SK-N-SH (cell line): ENCODE data around the gene OPCML. TPM values are rescaled to one million over a fixed set of nuclear protein-coding genes. Genes with fewer than 3 reads are reported as not detected.

Experiments
- CTCF ChIA-PET: fragments of 300-600, 350-600 bp; formaldehyde crosslinking; extraction: SDS; loops from one replicate; lab custom pipeline; 2021; lab: Yijun Ruan, JAX
- POLR2A ChIA-PET: fragments of 350-600 bp; sonication (Branson Sonifier 250); formaldehyde crosslinking; extraction: SDS; loops from one replicate; lab custom pipeline; 2020; ENCODE audit warnings: antibody characterized with exemption, inconsistent platforms; lab: Yijun Ruan, JAX
- DNase-seq: peaks from one replicate; pipeline ENCODE4 v3.0.0; 2012
- H2AFZ ChIP-seq: fragments of 200-600 bp; sonication (generic); 2 replicates; pipeline ENCODE4 v1.8.1; 2016; ENCODE audit warnings: antibody characterized with exemption, mild to moderate bottlenecking, low read depth
- H3F3A ChIP-seq: fragments of 200-600 bp; sonication (generic); replicated peaks from 2 replicates; pipeline ENCODE3; 2016; ENCODE audit warnings: antibody characterized with exemption, mild to moderate bottlenecking; ENCODE audit not compliant: insufficient read depth
- H3K27ac ChIP-seq, 2 experiments: fragments of 200-500 bp in 1 of 2; fragments of 200-600 bp in 1 of 2; sonication (Bioruptor generic) in 1 of 2; sonication (generic), shearing (Covaris generic) in 1 of 2; 2 replicates each; pipeline versions ENCODE4 v1.5.1 to v1.6.1; 2014 to 2016; ENCODE audit warnings: low read depth in 2 of 2, inconsistent platforms in 1 of 2, low read length in 1 of 2, mild to moderate bottlenecking in 1 of 2, mixed read lengths in 1 of 2
- H3K27me3 ChIP-seq: fragments of 200-600 bp; sonication (generic), shearing (Covaris generic); 2 replicates; pipeline ENCODE4 v1.6.1; 2016; ENCODE audit warnings: mixed run types; ENCODE audit not compliant: insufficient read depth
- H3K36me3 ChIP-seq, 2 experiments: fragments of 200-500 bp in 1 of 2; fragments of 200-600 bp in 1 of 2; sonication (Bioruptor generic) in 1 of 2; sonication (generic) in 1 of 2; replicated peaks in 1 of 2; 2 replicates each; pipeline versions ENCODE3 to v1.5.1; 2014 to 2016; ENCODE audit warnings: low read length in 1 of 2, mild to moderate bottlenecking in 1 of 2; ENCODE audit not compliant: insufficient read depth in 2 of 2, control insufficient read depth in 1 of 2
- H3K4me1 ChIP-seq, 2 experiments: fragments of 200-500 bp in 1 of 2; fragments of 200-600 bp in 1 of 2; sonication (Bioruptor generic) in 1 of 2; sonication (generic), shearing (Covaris generic) in 1 of 2; 2 replicates each; pipeline versions ENCODE4 v1.5.1 to v1.6.1; 2014 to 2016; ENCODE audit warnings: low read depth in 1 of 2, low read length in 1 of 2, mixed run types in 1 of 2; ENCODE audit not compliant: insufficient read depth in 2 of 2, control insufficient read depth in 1 of 2
- H3K4me2 ChIP-seq: fragments of 200-600 bp; sonication (generic), shearing (Covaris generic); 2 replicates; pipeline ENCODE4 v1.6.1; 2017; ENCODE audit warnings: mixed run types
- H3K4me3 ChIP-seq, 2 experiments: fragments of 200-500 bp in 1 of 2; fragments of 200-600 bp in 1 of 2; sonication (Bioruptor generic) in 1 of 2; sonication (generic), shearing (Covaris generic) in 1 of 2; 2 replicates each; pipeline versions ENCODE4 v1.5.1 to v1.8.1; 2014 to 2016; ENCODE audit warnings: low read depth in 2 of 2, inconsistent platforms in 1 of 2, low read length in 1 of 2, mild to moderate bottlenecking in 1 of 2, mixed read lengths in 1 of 2, moderate library complexity in 1 of 2
- H3K79me2 ChIP-seq: fragments of 200-600 bp; sonication (generic); 2 replicates; pipeline ENCODE4 v1.8.1; 2017; ENCODE audit warnings: mild to moderate bottlenecking; ENCODE audit not compliant: insufficient read depth
- H3K9ac ChIP-seq: fragments of 200-600 bp; sonication (generic); 2 replicates; pipeline ENCODE4 v1.6.1; 2017; ENCODE audit warnings: mixed run types
- H3K9me2 ChIP-seq: fragments of 200-600 bp; sonication (generic); 2 replicates; pipeline ENCODE4 v1.6.1; 2017; ENCODE audit warnings: mixed run types
- H3K9me3 ChIP-seq: fragments of 200-600 bp; sonication (generic); 2 replicates; pipeline ENCODE4 v1.6.1; 2017; ENCODE audit warnings: mixed run types, mild to moderate bottlenecking, moderate library complexity
- H4K20me1 ChIP-seq: fragments of 200-600 bp; sonication (generic); 2 replicates; pipeline ENCODE4 v1.6.1; 2017; ENCODE audit warnings: mild to moderate bottlenecking, mixed run types; ENCODE audit not compliant: insufficient read depth
- CTCF ChIP-seq: fragments of 200-600 bp; sonication (generic); IDR thresholded peaks from 2 replicates; pipeline ENCODE4 v1.6.1; 2017; ENCODE audit warnings: antibody characterized with exemption, mild to moderate bottlenecking, moderate library complexity
- ELF1 ChIP-seq: IDR thresholded peaks from 2 replicates; pipeline ENCODE4 v1.4.0; 2012
- EP300 ChIP-seq, 2 experiments: IDR thresholded peaks; 2 replicates each; pipeline versions ENCODE4 v1.4.0 to v1.6.1; 2012; ENCODE audit warnings: borderline replicate concordance in 1 of 2, low read depth in 1 of 2, low read length in 1 of 2
- EZH2phosphoT487 ChIP-seq: fragments of 200-600 bp; sonication (generic); IDR thresholded peaks from 2 replicates; pipeline ENCODE4 v1.6.1; 2017; ENCODE audit warnings: low read depth, mixed run types, mild to moderate bottlenecking, antibody characterized with exemption, moderate library complexity, borderline replicate concordance
- FOXJ3 ChIP-seq: sonication (generic); formaldehyde crosslinking; IDR thresholded peaks from 2 replicates; pipeline ENCODE4 v1.5.1; 2020; ENCODE audit warnings: mild to moderate bottlenecking, missing genetic modification reagents
- FOXM1 ChIP-seq: IDR thresholded peaks from 2 replicates; pipeline ENCODE4 v1.4.0; 2012; ENCODE audit warnings: low read depth, mild to moderate bottlenecking
- GABPA ChIP-seq: IDR thresholded peaks from 2 replicates; pipeline ENCODE4 v1.4.0; 2012; ENCODE audit warnings: low read depth, mild to moderate bottlenecking
- JUND ChIP-seq: IDR thresholded peaks from 2 replicates; pipeline ENCODE4 v1.4.0; 2012
- MAX ChIP-seq: IDR thresholded peaks from 2 replicates; pipeline ENCODE4 v1.4.0; 2012; ENCODE audit warnings: low read depth
- MEF2A ChIP-seq: IDR thresholded peaks from 2 replicates; pipeline ENCODE4 v1.4.0; 2012; ENCODE audit warnings: low read depth, borderline replicate concordance
- MXI1 ChIP-seq: IDR thresholded peaks from 2 replicates; pipeline ENCODE4 v1.6.1; 2012; ENCODE audit warnings: mild to moderate bottlenecking, low read depth, low read length, improper control_type of control experiment
- NRF1 ChIP-seq: IDR thresholded peaks from 2 replicates; pipeline ENCODE4 v1.6.1; 2012; ENCODE audit warnings: low read depth, mild to moderate bottlenecking, low read length
- POLR2AphosphoS5 ChIP-seq: IDR thresholded peaks from 2 replicates; pipeline ENCODE4 v1.6.1; 2012; ENCODE audit warnings: low read depth, low read length
- RAD21 ChIP-seq: IDR thresholded peaks from 2 replicates; pipeline ENCODE4 v1.6.1; 2012; ENCODE audit warnings: mild to moderate bottlenecking, low read length
- RCOR1 ChIP-seq: fragments of 150-350 bp; IDR thresholded peaks from 2 replicates; pipeline ENCODE4 v1.6.1; 2017; ENCODE audit warnings: antibody characterized with exemption, low read length
- RFX5 ChIP-seq: IDR thresholded peaks from 2 replicates; pipeline ENCODE4 v1.6.1; 2012; ENCODE audit warnings: mild to moderate bottlenecking, improper control_type of control experiment, low read length
- SIN3A ChIP-seq: IDR thresholded peaks from 2 replicates; pipeline ENCODE4 v1.6.1; 2012; ENCODE audit warnings: low read depth, mild to moderate bottlenecking, low read length, moderate library complexity, borderline replicate concordance
- SMC3 ChIP-seq: IDR thresholded peaks from 2 replicates; pipeline ENCODE4 v1.6.1; 2012; ENCODE audit warnings: low read depth, low read length, improper control_type of control experiment
- TAF1 ChIP-seq: IDR thresholded peaks from 2 replicates; pipeline ENCODE4 v1.6.1; 2012; ENCODE audit warnings: low read depth, mild to moderate bottlenecking, low read length, moderate library complexity, borderline replicate concordance
- TCF12 ChIP-seq: IDR thresholded peaks from 2 replicates; pipeline ENCODE4 v1.4.0; 2012
- TEAD4 ChIP-seq: IDR thresholded peaks from 2 replicates; pipeline ENCODE4 v1.4.0; 2012; ENCODE audit warnings: mild to moderate bottlenecking, borderline replicate concordance; ENCODE audit not compliant: insufficient read depth
- USF2 ChIP-seq: fragments of 150-350 bp; IDR thresholded peaks from 2 replicates; pipeline ENCODE4 v1.6.1; 2017; ENCODE audit warnings: antibody characterized with exemption, low read length, low read depth, borderline replicate concordance
- ZBTB33 ChIP-seq: IDR thresholded peaks from 2 replicates; pipeline ENCODE4 v1.4.0; 2012; ENCODE audit warnings: low read depth, borderline replicate concordance
- WGBS: methylation state at CpG from one replicate; pipeline ENCODE4 v1.1.6; 2017; ENCODE audit warnings: low lambda C conversion rate; 5-methylcytosine and 5-hydroxymethylcytosine counted together
- polyA plus RNA-seq, 3 experiments: library from polyadenylated mRNA; depleted of rRNA; stranded (reverse); fragments of >200 nt; gene quantifications; 2 replicates each; pipeline ENCODE4 v1.2.3, GENCODE V29; 2012

The OPCML gene
- polyA plus RNA-seq, 1 of the 3 experiments (the other 2 are of a cell fraction) = not detected

- H3F3A ChIP-seq = no peaks in the 10 kb centered on the region
- DNase-seq = no peak
- H3K27ac ChIP-seq = no peak overlapping the region
- H3K27me3 ChIP-seq = no peaks in the 10 kb centered on the region
- no peak overlapping the region for H3K9ac ChIP-seq
- H3K9me2 ChIP-seq = no peaks in the 10 kb centered on the region
- TF ChIP-seq SIN3A (no peak), EP300 (IDR thresholded peaks at IDR 0.05; ENCODE audit: borderline replicate concordance in 1 of 2, low read depth in 1 of 2, low read length in 1 of 2) (no peak), NRF1 (no peak), SMC3 (no peak), FOXJ3 (CRISPR knock-in tag) (no peak), POLR2AphosphoS5 (no peak), MXI1 (no peak), USF2 (no peak), TEAD4 (no peak), MAX (no peak), MEF2A (no peak), TAF1 (no peak)
- no peaks in the 10 kb centered on the region for H3K36me3 ChIP-seq
- WGBS = 46% methylated on average over 4 of the region's 4 CpGs
- H3K4me2 ChIP-seq = no peak overlapping the region
- ChIA-PET CTCF (no interaction called here), POLR2A (no interaction called here)
- no peaks in the 10 kb centered on the region for H3K9me3 ChIP-seq
- no peaks in the 10 kb centered on the region for H4K20me1 ChIP-seq
- no peaks in the 10 kb centered on the region for H3K4me1 ChIP-seq
- H3K79me2 ChIP-seq = no peaks in the 10 kb centered on the region
- no peak overlapping the region for H2AFZ ChIP-seq
- no peak overlapping the region for H3K4me3 ChIP-seq
Measured at GRCh38 chr11:132665205-132665604, 867.1 kb downstream of the OPCML start.

GRCh38 chr11:132658696-132659095 lies 873.6 kb downstream of the OPCML start:
- no peaks in the 10 kb centered on the region for H3F3A ChIP-seq
- no peaks in the 10 kb centered on the region for H3K36me3 ChIP-seq
- 18% methylated on average over 2 of the region's 2 CpGs for WGBS
- H3K9me2 ChIP-seq = no peaks in the 10 kb centered on the region
- no peaks in the 10 kb centered on the region for H3K79me2 ChIP-seq
- ChIA-PET CTCF (no interaction called here), POLR2A (no interaction called here)
- H3K27me3 ChIP-seq = no peaks in the 10 kb centered on the region
- no peak overlapping the region for H3K4me2 ChIP-seq
- no peak overlapping the region for H3K9ac ChIP-seq
- DNase-seq = no peak
- no peaks in the 10 kb centered on the region for H3K9me3 ChIP-seq
- H2AFZ ChIP-seq = no peak overlapping the region
- no peaks in the 10 kb centered on the region for H4K20me1 ChIP-seq
- H3K27ac ChIP-seq = no peak overlapping the region
- no peak overlapping the region for H3K4me3 ChIP-seq
- no peaks in the 10 kb centered on the region for H3K4me1 ChIP-seq
- TF ChIP-seq RAD21 = no peak
- TF ChIP-seq EZH2phosphoT487 = no peak
- TF ChIP-seq RCOR1 = no peak
- TF ChIP-seq RFX5 = no peak
- no peak for TF ChIP-seq TAF1
- TF ChIP-seq TEAD4 = no peak
- TF ChIP-seq EP300 (IDR thresholded peaks at IDR 0.05; ENCODE audit: borderline replicate concordance in 1 of 2, low read depth in 1 of 2, low read length in 1 of 2) = no peak
- no peak for TF ChIP-seq SIN3A
- no peak for TF ChIP-seq TCF12
- no peak for TF ChIP-seq CTCF
- no peak for TF ChIP-seq ELF1
- TF ChIP-seq JUND = no peak
- TF ChIP-seq POLR2AphosphoS5 = no peak
- TF ChIP-seq GABPA = no peak
- no peak for TF ChIP-seq FOXJ3 (CRISPR knock-in tag)
- TF ChIP-seq FOXM1 = no peak
- TF ChIP-seq ZBTB33 = no peak
